ENCODE results near the gene POU2F1.

The POU2F1 gene

DNA sequence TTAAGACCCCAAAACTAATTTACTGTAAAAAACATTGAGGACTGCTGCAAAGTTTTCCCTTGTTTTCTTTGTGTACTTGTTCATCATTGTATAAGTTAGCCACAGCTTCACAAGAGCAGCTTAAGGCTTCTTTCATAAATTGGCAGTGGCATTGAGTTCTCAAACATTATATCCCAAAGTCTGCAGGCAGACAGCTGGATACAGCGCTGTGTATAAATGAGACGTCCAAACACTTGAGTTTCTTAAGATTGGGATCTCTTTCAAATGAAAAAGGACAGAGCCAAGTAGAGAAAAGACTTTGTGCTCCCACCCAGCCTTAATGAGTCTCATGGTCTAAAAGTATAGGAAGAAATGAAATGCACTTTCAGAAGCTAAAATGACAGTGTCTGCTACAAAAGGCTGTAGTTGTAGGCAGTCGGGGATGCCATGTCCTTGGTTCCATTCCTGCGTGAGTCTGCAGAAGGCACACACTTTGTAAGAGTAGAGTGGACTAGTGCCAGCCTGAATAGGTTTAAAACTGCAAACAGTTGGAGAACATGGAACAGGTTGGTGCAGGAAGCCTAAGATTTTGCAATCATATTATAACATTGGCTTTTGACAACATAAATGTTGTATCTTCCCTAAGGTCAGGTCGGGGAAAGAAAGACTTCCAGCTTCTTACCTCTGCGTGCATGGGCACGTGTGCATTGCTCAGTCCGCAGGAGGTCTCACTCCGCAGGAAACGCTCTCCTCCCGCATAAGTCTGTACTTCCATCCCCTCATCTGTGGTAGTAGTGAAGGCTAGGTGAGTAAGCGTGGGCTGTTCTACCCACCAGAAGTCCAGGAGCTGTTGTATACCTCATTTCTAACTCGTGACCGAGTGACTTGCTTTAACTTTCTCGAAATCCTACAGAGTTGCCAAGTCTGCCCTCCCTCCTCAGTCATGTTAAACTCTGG lies 203.3 kb downstream of the POU2F1 start:
- DNase-seq (ENCODE audit: low read depth), result no peak
- no peak overlapping the region for H3K4me3 ChIP-seq (ENCODE audit: control insufficient read depth, low read depth, low read length)
- TF ChIP-seq, protein P1, sequence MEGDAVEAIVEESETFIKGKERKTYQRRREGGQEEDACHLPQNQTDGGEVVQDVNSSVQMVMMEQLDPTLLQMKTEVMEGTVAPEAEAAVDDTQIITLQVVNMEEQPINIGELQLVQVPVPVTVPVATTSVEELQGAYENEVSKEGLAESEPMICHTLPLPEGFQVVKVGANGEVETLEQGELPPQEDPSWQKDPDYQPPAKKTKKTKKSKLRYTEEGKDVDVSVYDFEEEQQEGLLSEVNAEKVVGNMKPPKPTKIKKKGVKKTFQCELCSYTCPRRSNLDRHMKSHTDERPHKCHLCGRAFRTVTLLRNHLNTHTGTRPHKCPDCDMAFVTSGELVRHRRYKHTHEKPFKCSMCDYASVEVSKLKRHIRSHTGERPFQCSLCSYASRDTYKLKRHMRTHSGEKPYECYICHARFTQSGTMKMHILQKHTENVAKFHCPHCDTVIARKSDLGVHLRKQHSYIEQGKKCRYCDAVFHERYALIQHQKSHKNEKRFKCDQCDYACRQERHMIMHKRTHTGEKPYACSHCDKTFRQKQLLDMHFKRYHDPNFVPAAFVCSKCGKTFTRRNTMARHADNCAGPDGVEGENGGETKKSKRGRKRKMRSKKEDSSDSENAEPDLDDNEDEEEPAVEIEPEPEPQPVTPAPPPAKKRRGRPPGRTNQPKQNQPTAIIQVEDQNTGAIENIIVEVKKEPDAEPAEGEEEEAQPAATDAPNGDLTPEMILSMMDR (conservative IDR thresholded peaks at IDR 0.05; ENCODE audit: control insufficient read depth, insufficient read depth, low read depth, low read length), result no peak

DNA sequence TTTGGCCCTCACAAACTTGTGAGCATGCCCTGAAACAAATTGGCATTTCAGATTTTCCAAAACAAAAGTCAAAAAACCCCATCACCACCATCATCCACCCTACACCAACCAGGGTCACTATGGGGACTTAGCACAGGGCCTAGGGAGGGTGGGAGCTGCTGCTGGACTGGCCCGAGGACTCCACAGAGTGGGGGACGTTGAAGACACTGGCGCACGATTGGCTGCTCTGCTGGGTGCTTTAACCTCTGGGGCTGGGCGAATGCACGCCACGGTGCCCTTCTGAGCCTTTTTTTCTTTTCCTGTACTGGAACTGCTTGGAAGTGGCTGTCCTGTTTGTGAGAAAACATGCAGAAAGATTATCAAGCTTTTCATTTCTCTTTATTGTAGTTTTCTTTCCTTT lies 204.8 kb downstream of the POU2F1 start:
- H3K4me3 ChIP-seq (ENCODE audit: control insufficient read depth, low read depth, low read length), result no peak overlapping the region
- TF ChIP-seq, protein P1 (conservative IDR thresholded peaks at IDR 0.05; ENCODE audit: control insufficient read depth, insufficient read depth, low read depth, low read length), result no peak
- no peak for DNase-seq (ENCODE audit: low read depth)

DNA sequence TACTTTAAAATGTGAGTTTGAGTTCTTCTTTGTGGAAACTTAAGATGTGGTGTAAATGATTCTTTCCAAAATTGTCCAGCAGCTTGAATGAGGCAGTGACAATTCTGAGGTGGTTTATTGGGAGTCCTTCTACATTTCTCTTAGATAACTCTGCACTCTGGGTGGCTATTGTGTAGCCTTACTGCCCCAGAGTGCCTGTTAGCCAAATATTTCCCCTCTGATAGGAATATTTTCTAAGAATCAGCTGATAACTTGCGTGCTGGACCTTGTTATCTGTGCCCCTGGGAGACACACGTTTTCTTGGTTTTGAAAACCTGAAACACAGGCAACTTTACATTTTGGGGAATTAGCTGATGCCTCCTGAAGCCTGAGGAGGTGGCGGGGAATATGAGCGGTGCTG lies 206.0 kb downstream of the POU2F1 start:
- no peak for DNase-seq (ENCODE audit: low read depth)
- no peak overlapping the region for H3K4me3 ChIP-seq (ENCODE audit: control insufficient read depth, low read depth, low read length)
- TF ChIP-seq, protein P1 (conservative IDR thresholded peaks at IDR 0.05; ENCODE audit: control insufficient read depth, insufficient read depth, low read depth, low read length), result no peak

DNA sequence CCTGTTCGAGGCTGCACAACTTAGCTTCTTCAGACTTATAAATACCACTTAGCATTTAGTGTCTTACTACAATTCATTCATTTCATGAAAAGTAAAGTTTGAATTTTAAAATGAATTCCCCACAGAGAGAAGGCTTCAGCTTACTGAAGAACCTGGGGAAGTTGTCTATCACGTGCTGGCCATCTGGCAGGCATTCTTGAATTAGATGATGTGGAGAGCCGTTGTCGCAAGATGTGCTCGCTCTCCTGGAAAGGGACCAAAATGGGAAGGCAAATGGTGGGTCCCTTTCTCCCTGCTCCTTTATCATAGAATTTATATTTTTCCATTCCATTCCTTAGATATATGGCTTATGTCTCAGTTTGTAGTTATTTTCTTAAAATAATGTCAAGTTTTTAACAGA lies 207.2 kb downstream of the POU2F1 start:
- H3K4me3 ChIP-seq (ENCODE audit: control insufficient read depth, low read depth, low read length), result no peak overlapping the region
- peak; percentile 29 for DNase-seq (ENCODE audit: low read depth)
- TF ChIP-seq, protein P1 (conservative IDR thresholded peaks at IDR 0.05; ENCODE audit: control insufficient read depth, insufficient read depth, low read depth, low read length), result no peak

DNA sequence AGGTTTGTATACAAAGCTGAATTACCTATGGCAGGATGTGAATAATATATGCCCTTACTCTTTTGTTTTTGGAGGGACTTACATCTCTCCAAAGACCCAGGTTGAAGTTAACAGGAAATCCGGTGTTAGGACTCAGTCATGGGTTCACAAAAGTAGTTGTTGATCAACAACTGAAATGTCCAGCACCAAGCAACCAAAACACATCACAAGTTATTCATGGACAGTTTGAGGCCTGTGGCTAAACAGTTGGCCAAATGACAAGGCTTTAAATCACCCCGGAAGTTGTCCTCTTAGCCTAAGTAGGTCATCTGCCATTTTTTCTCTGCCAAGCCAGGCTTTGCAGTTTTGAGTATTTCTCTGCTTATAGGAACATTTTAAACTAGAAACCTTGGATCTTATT lies 207.7 kb downstream of the POU2F1 start:
- H3K4me3 ChIP-seq (ENCODE audit: control insufficient read depth, low read depth, low read length), result no peak overlapping the region
- DNase-seq (ENCODE audit: low read depth), result peak; percentile 72
- TF ChIP-seq, protein P1 (conservative IDR thresholded peaks at IDR 0.05; ENCODE audit: control insufficient read depth, insufficient read depth, low read depth, low read length), result no peak

DNA sequence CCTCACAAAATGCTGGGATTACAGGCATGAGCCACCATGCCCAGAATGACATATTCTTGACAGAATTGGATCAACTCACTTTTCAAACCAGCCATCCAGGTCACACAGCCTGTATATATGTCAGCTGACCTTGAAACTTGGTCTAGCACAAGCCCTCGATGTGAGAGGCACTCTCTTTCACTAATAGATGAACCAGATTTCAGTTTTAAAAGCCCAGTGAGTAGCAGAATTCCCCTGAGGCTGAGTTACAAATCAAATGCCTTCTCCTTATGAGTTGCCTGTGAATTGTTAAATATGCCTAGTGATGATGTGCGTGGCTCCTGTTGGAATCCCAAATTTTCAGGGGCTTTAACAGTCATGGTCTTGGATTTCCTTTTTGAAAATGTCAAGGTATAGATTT lies 208.9 kb downstream of the POU2F1 start:
- H3K4me3 ChIP-seq (ENCODE audit: control insufficient read depth, low read depth, low read length), result no peak overlapping the region
- no peak for DNase-seq (ENCODE audit: low read depth)
- TF ChIP-seq, protein P1 (conservative IDR thresholded peaks at IDR 0.05; ENCODE audit: control insufficient read depth, insufficient read depth, low read depth, low read length), result no peak
